WTC11 (cell line): ENCODE results near the gene SSNA1. TPM values are rescaled to one million over a fixed set of nuclear protein-coding genes. Genes with fewer than 3 reads are reported as not detected.

Experiments used
- ATAC-seq: fragments of 200-7000 bp; cut with Tn5 transposase; 2 replicates; pipeline ENCODE4 v1.10.0; 2021; ENCODE audit warnings: mild to moderate bottlenecking, moderate library complexity
- CTCF ChIA-PET: fragments of 300-600 bp; sonication (Branson Sonifier 250); formaldehyde crosslinking; loops from one replicate; lab custom pipeline; 2021; ENCODE audit warnings: antibody characterized with exemption; lab: Charles Lee
- POLR2A ChIA-PET: fragments of 350-600 bp; sonication (Branson Sonifier 250); formaldehyde crosslinking; loops from one replicate; lab custom pipeline; 2021; ENCODE audit warnings: antibody characterized with exemption; lab: Charles Lee
- DNase-seq: peaks from one replicate; pipeline ENCODE4 v3.0.0; 2021; ENCODE audit warnings: low spot score
- H3K27ac Mint-ChIP-seq: 2 replicates; pipeline ENCODE4 v1.8.0; 2021; ENCODE audit warnings: mixed read lengths
- H3K27me3 Mint-ChIP-seq: 2 replicates; pipeline ENCODE4 v1.8.0; 2021; ENCODE audit warnings: low read depth, mild to moderate bottlenecking, moderate library complexity, mixed read lengths
- H3K36me3 Mint-ChIP-seq: 2 replicates; pipeline ENCODE4 v1.8.0; 2021; ENCODE audit warnings: mixed read lengths
- H3K4me1 Mint-ChIP-seq: 2 replicates; pipeline ENCODE4 v1.8.0; 2022; ENCODE audit warnings: mixed read lengths
- H3K4me3 Mint-ChIP-seq: 2 replicates; pipeline ENCODE4 v1.8.0; 2021; ENCODE audit warnings: mild to moderate bottlenecking, moderate library complexity, mixed read lengths
- H3K9me3 Mint-ChIP-seq: 2 replicates; pipeline ENCODE4 v1.8.0; 2021; ENCODE audit warnings: mixed read lengths
- CBFB ChIP-seq: sonication (generic); formaldehyde crosslinking; IDR thresholded peaks from 2 replicates; pipeline ENCODE4 v1.8.1; 2022; ENCODE audit warnings: mild to moderate bottlenecking, low read depth, missing genetic modification reagents
- CREM ChIP-seq: sonication (generic); formaldehyde crosslinking; IDR thresholded peaks from 2 replicates; pipeline ENCODE4 v1.8.1; 2022; ENCODE audit warnings: mild to moderate bottlenecking, missing genetic modification reagents, moderate library complexity
- ELF4 ChIP-seq: sonication (generic); formaldehyde crosslinking; IDR thresholded peaks from 2 replicates; pipeline ENCODE4 v1.8.1; 2022; ENCODE audit warnings: low read depth, mild to moderate bottlenecking, moderate library complexity, missing genetic modification reagents
- EMX1 ChIP-seq: fragments of 250-450 bp; sonication (Bioruptor Pico); IDR thresholded peaks from 2 replicates; pipeline ENCODE4 v1.8.0; 2021; ENCODE audit warnings: mild to moderate bottlenecking
- ETV6 ChIP-seq: sonication (generic); formaldehyde crosslinking; IDR thresholded peaks from 2 replicates; pipeline ENCODE4 v1.8.1; 2022; ENCODE audit warnings: mild to moderate bottlenecking, missing genetic modification reagents
- FOXJ3 ChIP-seq: sonication (generic); formaldehyde crosslinking; IDR thresholded peaks from 2 replicates; pipeline ENCODE4 v1.9.0; 2021; ENCODE audit warnings: missing genetic modification reagents, mild to moderate bottlenecking, borderline replicate concordance
- FOXP1 ChIP-seq: sonication (generic); formaldehyde crosslinking; IDR thresholded peaks from 2 replicates; pipeline ENCODE4 v1.8.0; 2022; ENCODE audit warnings: missing genetic modification reagents, mild to moderate bottlenecking, moderate library complexity, borderline replicate concordance
- HMGA2 ChIP-seq: fragments of 250-450 bp; sonication (Bioruptor Pico); IDR thresholded peaks from 2 replicates; pipeline ENCODE4 v1.4.0; 2021; ENCODE audit warnings: mild to moderate bottlenecking, moderate library complexity
- JAZF1 ChIP-seq: fragments of 250-450 bp; sonication (Bioruptor Pico); IDR thresholded peaks from 2 replicates; pipeline ENCODE4 v1.9.0; 2021; ENCODE audit warnings: moderate library complexity, mild to moderate bottlenecking, inconsistent platforms
- MXD4 ChIP-seq: fragments of 250-450 bp; sonication (Bioruptor Pico); IDR thresholded peaks from 2 replicates; pipeline ENCODE4 v1.8.0; 2021; ENCODE audit warnings: mild to moderate bottlenecking, moderate library complexity, borderline replicate concordance
- MYBL2 ChIP-seq: sonication (generic); formaldehyde crosslinking; IDR thresholded peaks from 2 replicates; pipeline ENCODE4 v1.8.1; 2023; ENCODE audit warnings: mild to moderate bottlenecking, moderate library complexity, missing genetic modification reagents
- NFATC4 ChIP-seq: fragments of 250-450 bp; sonication (Bioruptor Pico); IDR thresholded peaks from 2 replicates; pipeline ENCODE4 v1.9.0; 2021; ENCODE audit warnings: mild to moderate bottlenecking
- PRRX2 ChIP-seq: fragments of 250-450 bp; sonication (Bioruptor Pico); IDR thresholded peaks from 2 replicates; pipeline ENCODE4 v1.8.0; 2021; ENCODE audit warnings: mild to moderate bottlenecking
- SMAD4 ChIP-seq: sonication (generic); formaldehyde crosslinking; IDR thresholded peaks from 2 replicates; pipeline ENCODE4 v1.8.0; 2022; ENCODE audit warnings: mild to moderate bottlenecking, missing genetic modification reagents
- SOX15 ChIP-seq: fragments of 250-450 bp; sonication (Bioruptor Pico); IDR thresholded peaks from 2 replicates; pipeline ENCODE4 v1.9.0; 2021; ENCODE audit warnings: mild to moderate bottlenecking
- SP1 ChIP-seq: sonication (generic); formaldehyde crosslinking; conservative IDR thresholded peaks from 2 replicates; pipeline ENCODE4 v1.8.1; 2022; ENCODE audit warnings: missing genetic modification reagents
- TEAD1 ChIP-seq: sonication (generic); formaldehyde crosslinking; IDR thresholded peaks from 2 replicates; pipeline ENCODE4 v1.8.0; 2022; ENCODE audit warnings: mild to moderate bottlenecking, missing genetic modification reagents
- ZBTB43 ChIP-seq: sonication (generic); formaldehyde crosslinking; IDR thresholded peaks from 2 replicates; pipeline ENCODE4 v1.8.1; 2023; ENCODE audit warnings: mild to moderate bottlenecking, missing genetic modification reagents
- ZNF138 ChIP-seq: sonication (generic); formaldehyde crosslinking; conservative IDR thresholded peaks from 2 replicates; pipeline ENCODE4 v1.8.1; 2022; ENCODE audit warnings: mild to moderate bottlenecking, moderate library complexity, missing genetic modification reagents
- ZNF423 ChIP-seq: fragments of 250-450 bp; sonication (Bioruptor Pico); IDR thresholded peaks from 2 replicates; pipeline ENCODE4 v2.1.2; 2022; ENCODE audit warnings: mild to moderate bottlenecking, moderate library complexity
- total RNA-seq: library from RNA; stranded (reverse); gene quantifications from 3 replicates; pipeline ENCODE4 v1.2.3, GENCODE V29; 2021
- TF ChIP-seq, protein P1 (sequence below): sonication (generic); formaldehyde crosslinking; IDR thresholded peaks from 2 replicates; pipeline ENCODE4 v1.8.1; 2022; ENCODE audit warnings: mild to moderate bottlenecking, missing genetic modification reagents, moderate library complexity, borderline replicate concordance
- TF ChIP-seq, protein P2 (sequence below): fragments of 250-450 bp; sonication (Bioruptor Pico); IDR thresholded peaks from 2 replicates; pipeline ENCODE4 v1.9.0; 2021; ENCODE audit warnings: mild to moderate bottlenecking
- TF ChIP-seq, protein P3 (sequence below): sonication (generic); formaldehyde crosslinking; IDR thresholded peaks from 2 replicates; pipeline ENCODE4 v1.8.1; 2022; ENCODE audit warnings: mild to moderate bottlenecking, moderate library complexity, missing genetic modification reagents
- TF ChIP-seq, protein P4 (sequence below): sonication (generic); formaldehyde crosslinking; IDR thresholded peaks from 2 replicates; pipeline ENCODE4 v1.8.1; 2023; ENCODE audit warnings: mild to moderate bottlenecking, missing genetic modification reagents, moderate library complexity
- TF ChIP-seq, protein P5 (sequence below): sonication (generic); formaldehyde crosslinking; IDR thresholded peaks from 2 replicates; pipeline ENCODE4 v1.8.1; 2022; ENCODE audit warnings: low read depth, missing genetic modification reagents, borderline replicate concordance
- TF ChIP-seq, protein P6 (sequence below): sonication (generic); formaldehyde crosslinking; IDR thresholded peaks from 2 replicates; pipeline ENCODE4 v1.8.0; 2022; ENCODE audit warnings: mild to moderate bottlenecking, missing genetic modification reagents

SSNA1 gene
- total RNA-seq, 1 experiment from 2014 or later = 102 TPM

GRCh38 chr9:137138722-137139467 lies 49.6 kb upstream of the SSNA1 start, which contains the start of gene GRIN1:
Gene GRIN1, plus strand, starts transcription at chr9:137139154. Its CDS starts 333 bp downstream, at chr9:137139487.
- DNase-seq (peak; percentile 55), ATAC-seq (peak; percentile 25)
- Mint-ChIP-seq H3K9me3 (no peaks in the 10 kb centered on the region), H3K4me3 (peak within 1 kb of the TSS; percentile 55), H3K4me1 (peaks cover 6% of the 10 kb centered on the region; the same call in 1 of the 2 replicates), H3K27ac (no peak within 1 kb of the TSS), H3K27me3 (peaks cover 75% of the 10 kb centered on the region), H3K36me3 (no peaks in the 10 kb centered on the region)
- ChIA-PET POLR2A (interaction anchor here (1.4 to 1.5 kb wide), 2 partner anchors 9 to 102 kb away, joined by 4 to 8 read pairs; no protein-coding TSS in a partner anchor), CTCF (interaction anchor here (0.5 to 2.9 kb wide), 22 partner anchors 9 to 117 kb away, joined by 3 to 17 read pairs (median 5); partner anchors contain the start of genes ANAPC2, MAN1B1, NPDC1 and RNF208)
- TF ChIP-seq ZBTB43 (CRISPR knock-in tag) = no peak
- TF ChIP-seq HMGA2 (CRISPR knock-in tag) = no peak
- no peak for TF ChIP-seq ZNF138 (CRISPR knock-in tag)
- peak; percentile 68 for TF ChIP-seq SP1
- TF ChIP-seq, protein P1, sequence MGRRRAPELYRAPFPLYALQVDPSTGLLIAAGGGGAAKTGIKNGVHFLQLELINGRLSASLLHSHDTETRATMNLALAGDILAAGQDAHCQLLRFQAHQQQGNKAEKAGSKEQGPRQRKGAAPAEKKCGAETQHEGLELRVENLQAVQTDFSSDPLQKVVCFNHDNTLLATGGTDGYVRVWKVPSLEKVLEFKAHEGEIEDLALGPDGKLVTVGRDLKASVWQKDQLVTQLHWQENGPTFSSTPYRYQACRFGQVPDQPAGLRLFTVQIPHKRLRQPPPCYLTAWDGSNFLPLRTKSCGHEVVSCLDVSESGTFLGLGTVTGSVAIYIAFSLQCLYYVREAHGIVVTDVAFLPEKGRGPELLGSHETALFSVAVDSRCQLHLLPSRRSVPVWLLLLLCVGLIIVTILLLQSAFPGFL (CRISPR knock-in tag) = no peak
- TF ChIP-seq, protein P2, sequence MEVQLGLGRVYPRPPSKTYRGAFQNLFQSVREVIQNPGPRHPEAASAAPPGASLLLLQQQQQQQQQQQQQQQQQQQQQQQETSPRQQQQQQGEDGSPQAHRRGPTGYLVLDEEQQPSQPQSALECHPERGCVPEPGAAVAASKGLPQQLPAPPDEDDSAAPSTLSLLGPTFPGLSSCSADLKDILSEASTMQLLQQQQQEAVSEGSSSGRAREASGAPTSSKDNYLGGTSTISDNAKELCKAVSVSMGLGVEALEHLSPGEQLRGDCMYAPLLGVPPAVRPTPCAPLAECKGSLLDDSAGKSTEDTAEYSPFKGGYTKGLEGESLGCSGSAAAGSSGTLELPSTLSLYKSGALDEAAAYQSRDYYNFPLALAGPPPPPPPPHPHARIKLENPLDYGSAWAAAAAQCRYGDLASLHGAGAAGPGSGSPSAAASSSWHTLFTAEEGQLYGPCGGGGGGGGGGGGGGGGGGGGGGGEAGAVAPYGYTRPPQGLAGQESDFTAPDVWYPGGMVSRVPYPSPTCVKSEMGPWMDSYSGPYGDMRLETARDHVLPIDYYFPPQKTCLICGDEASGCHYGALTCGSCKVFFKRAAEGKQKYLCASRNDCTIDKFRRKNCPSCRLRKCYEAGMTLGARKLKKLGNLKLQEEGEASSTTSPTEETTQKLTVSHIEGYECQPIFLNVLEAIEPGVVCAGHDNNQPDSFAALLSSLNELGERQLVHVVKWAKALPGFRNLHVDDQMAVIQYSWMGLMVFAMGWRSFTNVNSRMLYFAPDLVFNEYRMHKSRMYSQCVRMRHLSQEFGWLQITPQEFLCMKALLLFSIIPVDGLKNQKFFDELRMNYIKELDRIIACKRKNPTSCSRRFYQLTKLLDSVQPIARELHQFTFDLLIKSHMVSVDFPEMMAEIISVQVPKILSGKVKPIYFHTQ (CRISPR knock-in tag) = no peak
- TF ChIP-seq PRRX2 (CRISPR knock-in tag) = no peak
- TF ChIP-seq, protein P3, sequence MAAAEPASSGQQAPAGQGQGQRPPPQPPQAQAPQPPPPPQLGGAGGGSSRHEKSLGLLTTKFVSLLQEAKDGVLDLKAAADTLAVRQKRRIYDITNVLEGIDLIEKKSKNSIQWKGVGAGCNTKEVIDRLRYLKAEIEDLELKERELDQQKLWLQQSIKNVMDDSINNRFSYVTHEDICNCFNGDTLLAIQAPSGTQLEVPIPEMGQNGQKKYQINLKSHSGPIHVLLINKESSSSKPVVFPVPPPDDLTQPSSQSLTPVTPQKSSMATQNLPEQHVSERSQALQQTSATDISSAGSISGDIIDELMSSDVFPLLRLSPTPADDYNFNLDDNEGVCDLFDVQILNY (CRISPR knock-in tag) = peak; percentile 60; the same call in 1 of the 2 replicates
- peak; percentile 48; the same call in 1 of the 2 replicates for TF ChIP-seq ZNF423 (CRISPR knock-in tag)
- TF ChIP-seq, protein P4, sequence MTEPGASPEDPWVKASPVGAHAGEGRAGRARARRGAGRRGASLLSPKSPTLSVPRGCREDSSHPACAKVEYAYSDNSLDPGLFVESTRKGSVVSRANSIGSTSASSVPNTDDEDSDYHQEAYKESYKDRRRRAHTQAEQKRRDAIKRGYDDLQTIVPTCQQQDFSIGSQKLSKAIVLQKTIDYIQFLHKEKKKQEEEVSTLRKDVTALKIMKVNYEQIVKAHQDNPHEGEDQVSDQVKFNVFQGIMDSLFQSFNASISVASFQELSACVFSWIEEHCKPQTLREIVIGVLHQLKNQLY = no peak; the same call in 1 of the 2 replicates
- no peak for TF ChIP-seq EMX1 (CRISPR knock-in tag)
- TF ChIP-seq, protein P5, sequence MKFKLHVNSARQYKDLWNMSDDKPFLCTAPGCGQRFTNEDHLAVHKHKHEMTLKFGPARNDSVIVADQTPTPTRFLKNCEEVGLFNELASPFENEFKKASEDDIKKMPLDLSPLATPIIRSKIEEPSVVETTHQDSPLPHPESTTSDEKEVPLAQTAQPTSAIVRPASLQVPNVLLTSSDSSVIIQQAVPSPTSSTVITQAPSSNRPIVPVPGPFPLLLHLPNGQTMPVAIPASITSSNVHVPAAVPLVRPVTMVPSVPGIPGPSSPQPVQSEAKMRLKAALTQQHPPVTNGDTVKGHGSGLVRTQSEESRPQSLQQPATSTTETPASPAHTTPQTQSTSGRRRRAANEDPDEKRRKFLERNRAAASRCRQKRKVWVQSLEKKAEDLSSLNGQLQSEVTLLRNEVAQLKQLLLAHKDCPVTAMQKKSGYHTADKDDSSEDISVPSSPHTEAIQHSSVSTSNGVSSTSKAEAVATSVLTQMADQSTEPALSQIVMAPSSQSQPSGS (CRISPR knock-in tag) = no peak
- TF ChIP-seq ELF4 (CRISPR knock-in tag) = 0 out of 2 replicates have a peak, but pooled peaks have one; percentile 53
- TF ChIP-seq SOX15 = no peak
- peak; percentile 77 for TF ChIP-seq ETV6
- TF ChIP-seq CREM (CRISPR knock-in tag) = peak; percentile 91
- no peak for TF ChIP-seq CBFB (CRISPR knock-in tag)
- TF ChIP-seq MYBL2 = 0 out of 2 replicates have a peak, but pooled peaks have one; percentile 65
- peak; percentile 94 for TF ChIP-seq FOXP1
- TF ChIP-seq SMAD4 (CRISPR knock-in tag) = no peak
- TF ChIP-seq, protein P6, sequence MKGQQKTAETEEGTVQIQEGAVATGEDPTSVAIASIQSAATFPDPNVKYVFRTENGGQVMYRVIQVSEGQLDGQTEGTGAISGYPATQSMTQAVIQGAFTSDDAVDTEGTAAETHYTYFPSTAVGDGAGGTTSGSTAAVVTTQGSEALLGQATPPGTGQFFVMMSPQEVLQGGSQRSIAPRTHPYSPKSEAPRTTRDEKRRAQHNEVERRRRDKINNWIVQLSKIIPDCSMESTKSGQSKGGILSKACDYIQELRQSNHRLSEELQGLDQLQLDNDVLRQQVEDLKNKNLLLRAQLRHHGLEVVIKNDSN (CRISPR knock-in tag) = no peak
- no peak for TF ChIP-seq FOXJ3 (CRISPR knock-in tag)
- peak; percentile 73; the same call in 1 of the 2 replicates for TF ChIP-seq TEAD1 (CRISPR knock-in tag)
- TF ChIP-seq JAZF1 (CRISPR knock-in tag) = no peak
- no peak for TF ChIP-seq MXD4 (CRISPR knock-in tag)
- no peak for TF ChIP-seq NFATC4 (CRISPR knock-in tag)
